Erythroblast (primary cell): ENCODE data around the gene PDE2A.

Experiments used
- GATA1 ChIP-seq: IDR thresholded peaks from 2 replicates; pipeline ENCODE4 v1.6.1; 2011; ENCODE audit warnings: low read depth, mild to moderate bottlenecking, control low read depth, low read length, moderate library complexity
- POLR2A ChIP-seq: IDR thresholded peaks from 2 replicates; pipeline ENCODE4 v1.6.1; 2011; ENCODE audit warnings: mild to moderate bottlenecking, low read length

DNA sequence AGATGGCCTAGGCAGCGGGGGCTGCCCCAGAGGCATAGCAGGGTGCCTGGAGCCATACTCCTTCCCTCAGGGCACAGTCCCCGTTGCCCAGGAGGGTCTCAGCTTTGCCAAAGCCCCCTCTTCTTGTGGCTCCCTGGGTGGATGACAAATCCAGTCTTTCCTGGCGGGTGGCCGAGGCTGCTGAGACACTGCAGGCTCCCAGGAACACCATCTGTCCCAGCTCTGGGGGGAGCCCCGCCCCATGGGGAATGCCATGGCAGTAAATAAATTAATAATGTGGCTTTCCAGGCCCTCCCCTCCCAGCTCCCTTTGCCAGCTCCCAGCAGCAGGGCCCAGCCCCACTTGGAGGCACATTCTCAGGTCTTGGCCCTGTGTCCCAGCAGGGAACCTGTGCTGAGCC lies 45.0 kb downstream of the PDE2A start:
- no peak for TF ChIP-seq POLR2A
- no peak for TF ChIP-seq GATA1
